Measurements from ENCODE around the gene LRRC28.

- TF ChIP-seq CTCF (IDR thresholded peaks at IDR 0.05), result no peak
- TF ChIP-seq POLR2A (IDR thresholded peaks at IDR 0.05), result no peak
These were observed 158.3 kb downstream of the LRRC28 start for GRCh38 chr15:99409560-99409959.
